Renal pelvis (tissue), 4 donors: ENCODE results near the gene C1QC. TPM values are rescaled to one million over a fixed set of nuclear protein-coding genes. Genes with fewer than 3 reads are reported as not detected.
A peak's percentile ranks its signal among the peaks of the same experiment; 100 is the strongest.

Experiments used
- DNase-seq: peaks from one replicate; pipeline ENCODE4 v3.0.0-alpha.2; 2013
- polyA plus RNA-seq, 3 donors: library from polyadenylated mRNA; unstranded; fragments of 120-200 nt; gene quantifications; one replicate each; pipeline ENCODE4 v1.2.1, GENCODE V29; 2013; ENCODE audit not compliant: insufficient read length in 3 of 3

The C1QC gene
- polyA plus RNA-seq, 3 donors = 12.9 to 20.1 (median 15.7) TPM

DNA sequence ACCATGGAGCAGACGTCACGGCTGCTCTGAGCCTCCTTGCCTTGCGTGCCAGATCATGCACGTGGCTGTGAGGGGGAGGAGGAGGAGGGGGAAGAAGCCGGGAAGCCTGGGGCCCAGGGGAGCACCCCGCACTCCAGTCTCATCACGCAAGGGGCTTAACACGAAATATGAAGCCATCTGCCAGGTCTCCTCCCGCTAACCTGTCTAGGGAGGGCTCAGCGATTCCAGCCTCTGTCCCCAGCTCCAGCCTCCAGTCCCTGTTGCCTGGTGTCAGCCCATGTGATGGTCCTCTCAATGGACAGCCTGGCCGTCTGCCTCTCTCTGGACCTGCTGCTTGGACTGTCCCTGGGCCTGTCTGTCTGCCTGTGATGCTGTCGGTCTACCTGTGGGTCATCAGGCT is 29.5 kb upstream of the C1QC start:
- DNase-seq = no peak

DNA sequence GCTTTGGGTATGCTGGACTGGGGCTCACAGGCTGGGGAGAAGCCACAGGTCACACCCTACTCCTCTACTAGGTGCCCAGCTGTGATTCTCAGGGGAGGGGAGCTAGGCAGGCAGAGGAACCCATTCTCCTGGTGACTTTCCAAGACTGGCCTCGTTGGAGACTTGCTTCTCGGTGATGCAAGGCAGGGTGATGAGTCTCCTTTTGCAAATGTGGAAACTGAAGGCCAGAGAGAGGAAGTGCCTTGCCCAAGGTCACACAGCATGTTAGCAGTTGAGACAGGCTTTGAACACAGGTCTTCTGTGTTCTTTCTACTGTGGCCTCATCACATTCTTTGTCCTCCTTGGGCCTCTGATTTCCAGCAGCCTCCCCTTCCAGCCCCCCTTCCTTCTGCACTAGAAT is 27.5 kb upstream of the C1QC start:
- DNase-seq = no peak

DNA sequence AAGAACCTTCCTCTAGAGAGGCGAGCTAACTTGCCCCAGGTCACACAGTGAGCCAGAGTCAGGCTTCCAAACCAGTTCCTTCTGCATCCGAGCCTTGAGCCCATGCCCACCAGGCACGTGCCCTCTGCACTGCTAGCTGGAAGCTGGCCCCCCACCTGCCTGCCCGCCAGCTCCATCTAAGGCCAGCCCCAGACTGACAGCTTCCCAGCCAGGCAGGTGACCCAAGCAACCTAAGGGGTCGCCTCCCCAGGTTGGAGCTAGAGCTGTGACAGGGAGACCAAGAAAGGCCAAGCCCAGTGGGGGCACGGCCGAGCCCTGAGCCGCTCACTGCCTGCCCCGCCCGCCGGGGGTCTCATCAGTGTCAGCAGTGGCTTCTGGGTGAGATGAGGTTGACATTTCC is 26.9 kb upstream of the C1QC start:
- DNase-seq = no peak

DNA sequence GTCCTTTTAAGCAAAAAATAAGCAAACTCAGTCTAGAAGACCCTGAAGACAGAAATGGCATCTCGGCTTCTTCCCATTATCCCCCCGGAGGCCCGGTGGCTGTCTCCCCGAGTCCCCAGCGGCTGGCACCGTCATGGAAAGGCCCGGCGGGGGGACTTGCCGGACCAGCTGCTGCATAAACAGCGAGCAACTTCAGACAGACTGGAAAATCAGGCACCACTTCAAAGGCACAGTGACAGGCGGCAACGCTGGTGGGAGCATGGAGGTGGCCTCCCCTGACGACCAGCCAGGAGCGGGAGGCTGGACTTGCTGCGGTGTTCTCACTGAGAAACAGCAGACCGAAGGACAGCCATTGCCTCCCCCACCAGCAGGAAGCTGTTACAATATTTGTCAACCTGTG is 25.4 kb upstream of the C1QC start:
- DNase-seq = no peak

DNA sequence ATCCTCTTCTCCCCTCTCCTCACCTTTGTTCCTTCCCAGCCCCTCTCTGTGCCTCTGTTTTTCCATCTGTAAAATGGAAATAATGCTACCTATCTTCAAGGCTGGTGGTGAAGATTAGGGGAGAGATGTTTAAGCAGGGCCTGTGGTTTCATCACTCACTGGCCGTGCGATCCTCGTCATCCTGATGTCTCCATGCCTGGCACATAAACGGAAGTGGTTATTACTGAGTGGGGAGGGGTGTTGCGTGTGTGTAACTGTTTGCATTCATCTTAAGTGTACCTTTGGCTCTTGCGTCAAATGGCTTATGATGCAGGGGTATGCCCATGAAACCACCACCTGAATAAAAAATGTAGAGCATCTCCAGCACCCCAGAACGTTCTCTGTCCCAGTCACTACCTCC is 24.2 kb upstream of the C1QC start:
- no peak for DNase-seq

DNA sequence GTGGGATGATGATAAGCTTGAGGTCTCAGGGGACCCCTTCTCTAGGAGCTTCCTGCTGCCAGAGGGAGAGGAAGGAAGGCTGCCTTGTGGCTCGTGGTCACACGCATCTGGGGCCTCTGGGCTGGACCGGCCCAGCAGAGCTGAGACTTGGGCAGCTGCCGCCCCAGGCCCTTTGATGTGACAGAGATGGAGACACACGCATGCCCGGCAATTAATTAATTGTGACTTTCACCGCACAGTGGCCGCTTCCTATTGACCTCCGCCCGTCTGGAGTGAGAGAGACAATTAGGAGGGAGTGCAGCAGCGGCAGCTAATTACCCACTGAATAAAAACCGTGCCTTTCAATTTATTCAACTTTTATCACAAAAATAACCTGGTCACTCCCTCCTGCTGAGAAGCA is 23.6 kb upstream of the C1QC start:
- no peak for DNase-seq

DNA sequence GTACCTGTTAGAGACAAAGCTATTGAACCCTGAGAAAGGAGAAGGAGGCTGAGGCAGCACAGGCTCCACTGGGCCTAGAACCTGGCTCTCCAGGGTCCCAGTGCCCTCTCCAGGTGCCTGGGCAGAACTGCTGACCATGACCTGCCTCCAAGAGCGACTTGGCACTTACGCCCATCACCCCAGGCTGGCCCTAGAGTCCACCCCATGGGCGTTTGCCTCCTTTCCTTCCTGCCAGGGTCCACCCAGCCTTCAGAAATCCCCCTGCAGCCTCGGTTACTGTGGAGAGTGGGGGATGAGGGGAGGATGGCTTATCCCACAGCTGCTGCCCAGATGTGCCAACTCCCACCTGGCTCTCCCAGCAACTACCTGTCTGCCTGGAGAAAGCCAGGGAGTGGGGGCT is 21.7 kb upstream of the C1QC start:
- no peak for DNase-seq

DNA sequence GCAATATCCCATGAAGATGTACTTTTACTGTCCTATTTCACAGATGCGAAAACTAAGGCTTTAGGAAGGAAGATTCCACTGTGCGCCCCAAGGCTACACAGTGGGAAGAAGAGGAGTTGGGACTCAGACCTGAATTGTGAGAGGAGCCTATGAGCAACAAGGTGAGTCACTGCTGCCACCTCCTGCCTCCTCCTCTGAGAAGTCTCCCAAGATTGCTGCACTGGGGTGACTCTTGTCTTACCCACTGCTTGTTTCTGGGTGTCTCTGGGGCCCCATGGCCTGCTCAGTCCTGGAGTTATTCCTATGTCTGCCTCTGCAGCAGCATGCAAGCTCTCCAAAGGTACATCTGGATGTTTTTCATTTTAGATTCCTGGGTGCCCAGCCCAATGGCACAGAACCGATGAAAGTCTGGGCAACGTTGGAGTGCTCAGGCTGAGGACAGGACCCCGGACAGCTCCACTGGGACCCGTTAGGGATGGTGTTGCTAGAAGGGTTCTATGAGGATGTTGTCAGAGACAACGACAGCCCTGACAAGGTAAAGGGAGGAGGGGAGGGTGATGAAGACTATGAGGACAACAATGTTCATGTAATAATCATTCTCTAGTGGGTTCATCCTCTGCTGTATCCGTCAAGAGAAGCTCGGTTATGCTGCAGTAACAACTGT is 18.0 kb upstream of the C1QC start:
- DNase-seq = peak; percentile 29

DNA sequence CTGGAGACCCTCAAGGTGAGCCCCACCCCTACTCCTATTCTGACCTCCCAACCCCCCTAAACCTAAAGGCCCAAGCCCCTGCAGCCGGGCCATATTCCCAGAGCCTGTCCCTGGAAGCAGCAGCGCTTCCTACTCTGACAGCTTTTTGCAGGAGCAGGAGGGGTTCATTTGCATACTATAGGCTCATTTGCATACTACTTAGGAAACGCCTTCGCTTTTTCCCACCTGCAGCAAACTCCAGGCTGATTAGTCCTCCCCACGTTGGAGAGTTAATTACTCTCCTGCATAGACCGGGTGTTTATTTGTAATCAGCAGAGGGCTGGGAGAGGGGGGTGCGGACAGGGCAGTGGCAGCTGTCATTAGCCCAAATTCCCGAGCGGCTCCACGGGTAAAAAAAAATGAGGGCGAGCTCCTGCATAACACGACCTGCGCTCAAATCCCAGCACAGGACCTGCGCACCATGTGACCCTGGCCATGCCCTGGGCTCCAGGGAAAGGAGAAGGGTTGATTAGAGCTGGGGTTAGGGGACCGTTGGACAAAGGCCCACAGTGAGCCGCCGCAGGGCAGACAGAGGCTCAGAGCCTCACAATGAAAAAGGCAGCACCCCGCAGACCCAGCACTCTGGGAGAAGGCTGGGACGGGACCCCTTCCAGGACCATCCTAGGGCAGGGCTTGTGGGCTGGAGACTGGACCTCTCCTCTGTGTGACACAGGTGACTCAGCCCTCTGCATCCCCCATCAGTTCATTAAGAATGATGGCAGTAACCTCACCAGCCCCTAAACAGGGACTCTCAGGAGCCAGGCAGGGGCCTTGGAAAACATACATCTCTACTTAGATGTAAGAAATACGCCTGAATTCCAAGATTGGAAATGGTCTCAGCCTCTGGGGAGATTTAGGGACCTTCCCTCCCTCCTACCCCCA is 16.9 kb upstream of the C1QC start:
- DNase-seq = no peak

DNA sequence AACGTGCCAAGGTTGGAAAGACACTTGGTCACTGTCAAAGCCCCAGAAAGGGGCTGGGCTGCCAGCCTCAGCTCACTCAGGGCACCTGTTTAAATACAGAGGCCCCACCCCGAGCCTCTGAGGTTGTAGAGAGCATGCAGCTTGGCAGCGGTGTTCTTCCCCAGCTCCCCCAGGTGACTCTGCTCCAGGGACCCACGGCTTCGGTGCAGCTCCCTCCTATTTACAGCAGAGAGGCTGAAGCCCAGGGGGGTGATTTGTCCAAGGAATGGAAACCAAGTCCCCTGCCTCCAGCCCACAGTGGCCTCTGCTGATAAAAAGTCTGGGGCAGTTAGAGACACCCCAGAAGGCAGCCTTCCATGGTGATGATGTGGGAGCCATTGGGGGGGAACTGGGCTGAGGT is 16.1 kb upstream of the C1QC start:
- DNase-seq = no peak

DNA sequence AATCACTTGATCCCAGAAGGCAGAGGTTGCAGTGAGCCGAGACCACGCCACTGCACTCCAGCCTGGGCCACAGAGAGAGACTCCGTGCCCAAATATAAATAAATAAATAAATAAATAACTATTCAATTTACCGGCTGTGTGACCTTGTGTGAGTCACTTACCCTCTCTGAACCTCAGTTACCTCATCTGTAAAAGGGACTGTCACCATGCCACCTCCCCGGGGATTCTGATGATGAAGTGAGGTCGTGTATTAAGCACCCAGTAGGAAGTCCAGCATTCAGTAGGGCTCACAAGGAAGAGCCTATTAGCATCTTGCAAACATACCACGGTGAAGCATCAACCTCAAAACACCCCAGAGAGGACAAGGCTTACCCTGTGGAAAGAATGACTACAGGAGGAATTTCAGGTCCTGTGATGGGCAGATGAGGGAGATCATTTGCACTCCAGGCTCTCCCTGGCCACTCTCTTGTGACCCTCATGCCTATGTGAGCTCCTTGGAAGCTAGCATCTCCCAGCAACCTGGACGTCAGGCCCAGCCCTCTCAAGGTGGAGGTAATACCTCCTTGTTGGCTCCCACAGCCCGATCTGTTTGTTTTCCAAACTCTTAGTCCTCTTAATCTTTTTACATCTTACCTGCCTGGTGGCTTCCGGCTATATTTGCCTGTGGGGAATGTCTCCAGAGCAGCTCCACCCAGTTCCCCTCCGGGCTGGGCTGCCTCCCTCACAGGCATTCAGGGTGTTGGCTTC is 14.6 kb upstream of the C1QC start:
- no peak for DNase-seq

DNA sequence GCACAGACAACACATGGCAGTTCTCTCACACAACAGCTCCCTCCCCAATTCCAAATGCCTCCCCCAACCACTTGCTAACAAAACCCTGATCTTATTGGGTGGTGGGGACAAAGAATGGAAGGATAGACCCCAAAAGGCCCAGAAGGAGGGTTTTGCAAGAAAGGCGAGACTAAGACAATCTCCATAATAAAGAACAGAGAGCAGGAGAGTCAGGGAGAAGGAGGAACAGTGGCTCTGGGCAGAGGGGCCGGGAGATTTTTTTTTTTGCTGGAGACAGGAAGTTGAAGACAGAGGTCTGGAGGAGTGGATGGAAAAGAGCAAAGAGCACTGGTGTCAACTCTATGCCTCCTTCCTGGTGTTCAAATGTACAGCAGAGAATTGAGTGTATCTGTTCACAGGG is 13.5 kb upstream of the C1QC start:
- DNase-seq = no peak

DNA sequence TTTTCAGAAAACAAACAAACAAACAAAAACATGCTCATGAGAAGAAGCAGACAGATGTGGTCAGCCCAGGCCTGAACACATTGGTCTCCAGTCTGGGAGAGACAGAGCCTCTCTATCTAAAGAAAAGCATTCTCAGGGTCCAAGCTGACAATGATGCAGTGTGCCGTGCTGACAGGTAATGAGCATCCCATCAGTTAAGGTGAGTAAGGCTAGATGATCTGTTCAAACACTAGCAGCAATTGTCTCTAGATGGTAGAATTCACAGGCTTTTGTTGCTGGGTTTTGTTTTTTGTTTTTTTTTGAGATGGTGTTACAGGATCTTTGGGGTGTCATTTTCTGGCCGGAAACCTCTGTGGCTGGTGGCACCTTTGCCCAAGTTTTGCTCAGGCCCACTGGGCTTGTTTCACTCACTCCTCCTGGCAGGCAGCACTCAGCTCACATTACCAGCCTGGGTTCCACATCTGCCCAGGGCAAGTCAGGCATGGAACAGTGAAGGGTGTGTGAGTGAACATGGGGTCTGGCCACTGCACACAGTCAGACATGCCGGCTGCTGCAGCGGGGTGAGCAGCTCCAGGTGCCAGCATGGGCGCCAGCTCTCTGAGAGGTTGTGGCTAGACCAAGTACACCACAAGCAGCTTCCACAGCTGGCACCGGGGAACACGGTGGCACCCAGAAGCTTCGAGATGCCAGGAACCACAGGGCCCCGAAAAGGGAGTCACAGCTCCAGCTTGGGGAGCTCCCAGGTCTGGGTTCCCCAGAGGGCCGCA is 9.6 kb upstream of the C1QC start:
- DNase-seq = no peak

DNA sequence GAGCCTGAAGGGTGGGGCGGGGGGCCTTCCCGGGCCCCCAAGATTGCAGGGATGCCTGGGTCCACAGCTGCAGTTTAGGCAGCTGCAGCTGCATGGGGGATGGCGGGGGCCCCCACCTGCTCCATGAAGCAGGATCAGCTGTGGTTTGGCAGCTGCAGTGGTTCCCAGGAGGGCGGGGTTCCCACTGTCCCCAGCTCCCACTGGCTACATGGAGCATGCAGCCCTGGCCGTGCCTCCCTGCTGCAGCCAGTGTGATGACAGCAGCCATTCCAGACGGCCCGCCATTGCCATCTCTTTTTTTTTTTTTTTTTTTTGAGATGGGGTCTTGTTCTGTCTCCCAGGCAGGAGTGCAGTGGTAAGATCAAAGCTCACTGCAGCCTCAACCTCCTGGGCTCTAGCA is 8.0 kb upstream of the C1QC start:
- no peak for DNase-seq

DNA sequence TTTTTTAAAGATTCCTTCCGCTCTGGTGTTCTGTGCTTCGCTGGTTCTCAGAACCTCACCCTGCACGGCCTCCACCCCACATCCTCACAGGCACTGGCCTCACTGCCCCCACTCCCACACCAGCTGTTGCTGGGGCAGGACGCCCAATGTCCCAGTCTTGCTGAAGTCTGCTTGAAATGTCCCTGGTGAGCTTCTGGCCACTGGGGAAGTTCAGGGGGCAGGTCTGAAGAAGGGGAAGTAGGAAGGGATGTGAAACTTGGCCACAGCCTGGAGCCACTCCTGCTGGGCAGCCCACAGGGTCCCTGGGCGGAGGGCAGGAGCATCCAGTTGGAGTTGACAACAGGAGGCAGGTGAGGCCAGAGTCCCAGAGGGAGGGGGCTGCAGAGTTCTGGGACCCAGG is 7.1 kb upstream of the C1QC start, which contains the start of gene C1QA:
C1QA (plus strand) TSS at position 276 of the 400 bp plus-strand sequence. CDS start 989 bp downstream, outside the sequence.
- no peak for DNase-seq

DNA sequence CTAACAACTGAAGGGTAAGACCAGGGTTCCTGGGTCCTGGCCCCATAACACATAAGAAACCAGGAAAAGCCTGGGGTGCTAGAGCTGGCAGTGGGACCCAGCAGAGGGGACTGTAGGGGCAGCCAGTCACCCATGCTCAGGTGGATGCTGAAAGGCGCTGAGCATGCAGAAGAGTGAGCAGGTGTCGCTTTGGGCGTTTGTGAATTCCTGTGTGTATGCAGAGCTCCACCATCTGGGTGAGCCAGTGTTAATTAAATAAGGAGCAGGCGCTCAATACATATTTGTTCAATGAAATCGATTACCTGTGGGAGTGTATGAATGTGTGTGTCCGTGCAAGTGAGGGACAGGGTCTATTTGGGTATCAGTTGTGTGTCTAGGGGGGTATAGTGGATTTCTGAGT is 6.5 kb upstream of the C1QC start:
- no peak for DNase-seq

DNA sequence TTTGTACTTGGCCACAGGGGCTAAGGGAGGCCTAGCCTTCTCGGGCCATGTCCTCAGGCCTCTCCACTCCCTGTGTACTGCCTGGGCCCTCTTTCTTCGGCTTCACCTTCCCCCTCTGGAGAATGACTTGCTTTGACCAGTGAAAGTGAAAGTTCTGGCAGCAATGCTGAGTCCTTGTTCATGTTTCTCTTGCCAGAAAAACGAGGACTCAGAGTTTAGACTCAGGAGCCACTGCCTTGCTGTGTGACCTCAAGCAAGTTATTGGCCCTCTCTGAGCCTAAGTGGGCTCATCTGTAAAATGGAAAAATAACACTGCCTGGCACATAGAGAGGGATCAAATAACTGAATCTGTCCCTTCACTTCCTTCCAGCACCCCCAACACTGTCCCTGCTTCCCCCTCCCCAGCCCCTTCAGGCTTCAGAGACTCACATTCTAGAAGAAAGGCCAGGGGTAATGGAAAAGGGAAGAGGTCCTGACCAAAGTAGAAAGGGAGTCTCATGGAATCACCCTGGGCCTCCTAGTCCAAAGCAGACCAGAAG is 5.5 kb upstream of the C1QC start:
- DNase-seq = no peak

DNA sequence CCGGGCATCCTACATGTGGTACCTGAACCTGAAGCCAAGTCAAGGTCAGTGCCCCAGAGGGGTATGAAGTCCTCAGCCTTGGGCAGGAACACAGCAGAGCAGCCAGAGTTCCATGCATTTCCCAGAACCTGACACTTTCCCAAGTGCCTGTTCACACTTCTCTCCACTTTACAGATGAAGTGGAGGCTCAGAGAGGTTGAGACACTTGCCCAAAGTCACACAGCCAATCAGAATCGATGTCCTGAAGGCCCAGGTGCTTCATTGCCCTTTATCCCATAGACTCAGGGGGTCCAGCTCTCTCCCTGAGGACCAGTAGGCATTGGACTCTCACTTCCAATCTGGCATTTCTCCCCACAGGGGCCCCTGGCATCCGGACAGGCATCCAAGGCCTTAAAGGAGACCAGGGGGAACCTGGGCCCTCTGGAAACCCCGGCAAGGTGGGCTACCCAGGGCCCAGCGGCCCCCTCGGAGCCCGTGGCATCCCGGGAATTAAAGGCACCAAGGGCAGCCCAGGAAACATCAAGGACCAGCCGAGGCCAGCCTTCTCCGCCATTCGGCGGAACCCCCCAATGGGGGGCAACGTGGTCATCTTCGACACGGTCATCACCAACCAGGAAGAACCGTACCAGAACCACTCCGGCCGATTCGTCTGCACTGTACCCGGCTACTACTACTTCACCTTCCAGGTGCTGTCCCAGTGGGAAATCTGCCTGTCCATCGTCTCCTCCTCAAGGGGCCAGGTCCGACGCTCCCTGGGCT is 4.8 kb upstream of the C1QC start:
- no peak for DNase-seq

DNA sequence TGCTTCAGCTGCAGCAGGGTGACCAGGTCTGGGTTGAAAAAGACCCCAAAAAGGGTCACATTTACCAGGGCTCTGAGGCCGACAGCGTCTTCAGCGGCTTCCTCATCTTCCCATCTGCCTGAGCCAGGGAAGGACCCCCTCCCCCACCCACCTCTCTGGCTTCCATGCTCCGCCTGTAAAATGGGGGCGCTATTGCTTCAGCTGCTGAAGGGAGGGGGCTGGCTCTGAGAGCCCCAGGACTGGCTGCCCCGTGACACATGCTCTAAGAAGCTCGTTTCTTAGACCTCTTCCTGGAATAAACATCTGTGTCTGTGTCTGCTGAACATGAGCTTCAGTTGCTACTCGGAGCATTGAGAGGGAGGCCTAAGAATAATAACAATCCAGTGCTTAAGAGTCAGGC is 4.1 kb upstream of the C1QC start:
- DNase-seq = no peak

DNA sequence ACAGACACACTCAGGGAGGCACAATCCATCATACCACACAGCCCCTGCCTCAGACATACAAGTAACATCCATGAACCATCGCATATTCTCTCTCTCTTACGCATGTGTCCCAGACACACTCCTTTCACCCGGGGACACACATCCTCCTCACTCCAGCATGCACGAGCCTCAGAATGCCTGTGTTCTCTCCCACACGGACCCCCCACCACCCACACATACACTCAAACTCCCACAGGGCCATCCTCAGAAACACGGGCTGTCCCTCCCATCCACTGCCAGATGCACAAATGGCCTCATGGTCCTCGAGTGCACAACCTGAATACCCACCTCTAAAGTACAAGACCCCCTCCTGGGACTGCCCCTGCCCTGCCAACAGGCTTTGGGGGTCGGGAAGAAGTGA is 2.2 kb upstream of the C1QC start:
- DNase-seq = no peak
